Stomach (tissue), 4 donors: ENCODE data around the gene KIAA0930.

Experiments
- CTCF ChIP-seq, 7 experiments: fragments of 450-650 bp in 4 of 7; fragments of 200-600 bp in 3 of 7; sonication (generic) in 3 of 7; IDR thresholded peaks; one replicate each; pipeline ENCODE4 v1.5.1; 2016 to 2019; ENCODE audit warnings: antibody characterized with exemption in 7 of 7, control low read depth in 2 of 7, mild to moderate bottlenecking in 1 of 7
- POLR2A ChIP-seq, 4 donors: fragments of 450-650 bp; IDR thresholded peaks; one replicate each; pipeline ENCODE4 v1.6.1; 2016; ENCODE audit warnings: antibody characterized with exemption in 4 of 4, control low read depth in 2 of 4, mild to moderate bottlenecking in 1 of 4, moderate library complexity in 1 of 4
- POLR2AphosphoS5 ChIP-seq, 3 donors: sonication (generic); formaldehyde crosslinking; IDR thresholded peaks; one replicate each; pipeline ENCODE4 v1.6.1; 2016; ENCODE audit warnings: antibody characterized with exemption in 3 of 3

GRCh38 chr22:45276507-45277105 lies 35.9 kb upstream of the KIAA0930 start:
- no peak for TF ChIP-seq POLR2A (IDR thresholded peaks at IDR 0.05)
- TF ChIP-seq POLR2AphosphoS5 (IDR thresholded peaks at IDR 0.05) = no peak
- TF ChIP-seq CTCF (IDR thresholded peaks at IDR 0.05) = no peak
